IMR-90 (cell line): ENCODE measurements around the gene NCAPG2.

ENCODE experiments used
- BHLHE40 ChIP-seq: fragments of 150-350 bp; IDR thresholded peaks from 2 replicates; pipeline ENCODE4 v1.6.1; 2016; ENCODE audit warnings: mild to moderate bottlenecking, low read depth, low read length
- CTCF ChIP-seq: conservative IDR thresholded peaks from 2 replicates; pipeline ENCODE4 v1.5.1; 2012; ENCODE audit warnings: mild to moderate bottlenecking, low read depth, low read length, improper control_type of control experiment
- ELK1 ChIP-seq: fragments of 150-350 bp; IDR thresholded peaks from 2 replicates; pipeline ENCODE4 v1.6.1; 2016; ENCODE audit warnings: low read depth, mild to moderate bottlenecking, low read length, moderate library complexity, borderline replicate concordance
- MAFK ChIP-seq: IDR thresholded peaks from 2 replicates; pipeline ENCODE4 v1.6.1; 2012; ENCODE audit warnings: low read depth, low read length, improper control_type of control experiment
- MXI1 ChIP-seq: IDR thresholded peaks from 2 replicates; pipeline ENCODE4 v1.6.1; 2012; ENCODE audit warnings: low read depth, mild to moderate bottlenecking, low read length, moderate library complexity, borderline replicate concordance
- NFE2L2 ChIP-seq: fragments of 150-350 bp; IDR thresholded peaks from 2 replicates; pipeline ENCODE4 v1.6.1; 2016; ENCODE audit warnings: low read depth, mild to moderate bottlenecking, low read length
- POLR2A ChIP-seq: IDR thresholded peaks from 2 replicates; pipeline ENCODE4 v1.6.1; 2012; ENCODE audit warnings: mild to moderate bottlenecking, low read depth, low read length
- RAD21 ChIP-seq: IDR thresholded peaks from 2 replicates; pipeline ENCODE4 v1.6.1; 2012; ENCODE audit warnings: low read length, improper control_type of control experiment
- RCOR1 ChIP-seq: IDR thresholded peaks from 2 replicates; pipeline ENCODE4 v1.6.1; 2012; ENCODE audit warnings: mild to moderate bottlenecking, low read length, improper control_type of control experiment; ENCODE audit not compliant: insufficient replicate concordance
- SMC3 ChIP-seq: fragments of 150-350 bp; IDR thresholded peaks from 2 replicates; pipeline ENCODE4 v1.6.1; 2016; ENCODE audit warnings: low read depth, mild to moderate bottlenecking, antibody characterized with exemption, low read length, moderate library complexity
- USF2 ChIP-seq: fragments of 150-350 bp; IDR thresholded peaks from 2 replicates; pipeline ENCODE4 v1.6.1; 2017; ENCODE audit warnings: mild to moderate bottlenecking, antibody characterized with exemption, low read length, low read depth

- no peak for TF ChIP-seq USF2
- no peak for TF ChIP-seq MXI1
- no peak for TF ChIP-seq POLR2A
- TF ChIP-seq CTCF = no peak
- TF ChIP-seq MAFK = no peak
- no peak for TF ChIP-seq RAD21
- no peak for TF ChIP-seq BHLHE40
- no peak for TF ChIP-seq NFE2L2
- no peak for TF ChIP-seq SMC3
- no peak for TF ChIP-seq RCOR1
- no peak for TF ChIP-seq ELK1
Observed at GRCh38 chr7:158589653-158590052, 115.0 kb downstream of the NCAPG2 start.
